Chondrocyte (in vitro differentiated cells): ENCODE measurements around the gene XIAP. TPM values are rescaled to one million over a fixed set of nuclear protein-coding genes. Genes with fewer than 3 reads are reported as not detected.

Source experiments
- total RNA-seq: library from RNA; stranded (reverse); gene quantifications from 3 replicates; pipeline ENCODE4 v1.2.1, GENCODE V29; 2021

Gene XIAP
- total RNA-seq, 1 donor from 2014 or later: 44.7 TPM

Other genes with a start within 250 kb of the XIAP start
- gene THOC2, start 127.0 kb upstream of the XIAP start, total RNA-seq: 50.1 to 77.6 TPM (median 53.4 TPM) in 3 replicates
- gene STAG2, start 101.7 kb downstream of the XIAP start, total RNA-seq: 36.1 to 48.8 TPM (median 39.4 TPM) in 3 replicates